K562 (cell line): ENCODE measurements around the gene MACROD2. TPM values are rescaled to one million over a fixed set of nuclear protein-coding genes. Genes with fewer than 3 reads are reported as not detected.

ENCODE experiments used
- ATAC-seq: fragments of 200-7000 bp; cut with Tn5 transposase; 3 replicates; pipeline ENCODE4 v1.9.1; 2020; ENCODE audit warnings: moderate library complexity
- BruUV-seq: library from RNA; stranded (reverse); fragments of 400-500 nt; replicated peaks from 2 replicates; lab custom pipeline; 2021; lab: Mats Ljungman, UMichigan
- CTCF ChIA-PET: fragments of 300-600 bp; formaldehyde crosslinking; extraction: SDS; loops from one replicate; lab custom pipeline; 2021; ENCODE audit warnings: low intra/inter-chr PET ratio; lab: Yijun Ruan, JAX
- POLR2A ChIA-PET: fragments of 300-600, 350-650 bp; sonication (Branson Sonifier 250); formaldehyde crosslinking; extraction: SDS; loops from one replicate; lab custom pipeline; 2021; ENCODE audit warnings: antibody characterized with exemption, inconsistent platforms; lab: Yijun Ruan, JAX
- DNase-seq, 4 experiments: peaks; one replicate each; pipeline versions ENCODE4 v3.0.0 to v3.0.0-alpha.2; 2011 to 2018; ENCODE audit warnings: low spot score in 3 of 4, mixed read lengths in 3 of 4; ENCODE audit errors: extremely low read depth in 1 of 4
- FAIRE-seq: peaks from 2 replicates; lab custom pipeline; 2011; peaks lifted over from hg19 to GRCh38; lab: Jason Lieb, UNC
- H2AFZ ChIP-seq: 2 replicates; pipeline ENCODE4 v1.6.0; 2011; ENCODE audit warnings: low read depth, low read length, control low read depth, inconsistent platforms
- H3K27ac ChIP-seq: fragments of 200-600 bp; 3 replicates; pipeline ENCODE4 v1.8.0; 2011; ENCODE audit warnings: low read depth, mild to moderate bottlenecking, control low read depth, inconsistent platforms, low read length, moderate library complexity, mixed read lengths; ENCODE audit errors: extremely low read depth
- H3K27me3 ChIP-seq, 2 experiments: fragments of 300-600 bp in 1 of 2; 2 replicates in 1 of 2; 3 replicates in 1 of 2; pipeline versions ENCODE4 v1.6.0 to v1.8.0; 2011; ENCODE audit warnings: inconsistent platforms in 2 of 2, low read length in 2 of 2, mild to moderate bottlenecking in 1 of 2, mixed read lengths in 1 of 2, moderate library complexity in 1 of 2; ENCODE audit not compliant: control insufficient read depth in 2 of 2, insufficient read depth in 2 of 2
- H3K36me3 ChIP-seq: fragments of 300-600 bp; 3 replicates; pipeline ENCODE4 v1.8.0; 2011; ENCODE audit warnings: mild to moderate bottlenecking, low read length, inconsistent platforms; ENCODE audit not compliant: control insufficient read depth, insufficient read depth
- H3K4me1 ChIP-seq, 2 experiments: fragments of 200-600 bp in 1 of 2; replicated peaks in 1 of 2; 2 replicates in 1 of 2; 3 replicates in 1 of 2; pipeline versions ENCODE4 v1.5.1 to v1.8.0; 2011; ENCODE audit warnings: inconsistent platforms in 2 of 2, low read length in 2 of 2, mild to moderate bottlenecking in 1 of 2, mixed read lengths in 1 of 2, moderate library complexity in 1 of 2; ENCODE audit not compliant: control insufficient read depth in 2 of 2, insufficient read depth in 2 of 2
- H3K4me2 ChIP-seq: 2 replicates; pipeline ENCODE4 v1.6.1; 2011; ENCODE audit warnings: low read length, control low read depth, inconsistent platforms, mixed read lengths; ENCODE audit not compliant: insufficient read depth
- H3K4me3 ChIP-seq: fragments of 200-600 bp; sonication (generic), shearing (Covaris generic); 2 replicates; pipeline ENCODE4 v1.5.1; 2016; ENCODE audit warnings: control low read depth, inconsistent platforms
- H3K79me2 ChIP-seq: fragments of 200-600 bp; 3 replicates; pipeline ENCODE4 v1.8.0; 2011; ENCODE audit warnings: low read length, inconsistent platforms; ENCODE audit not compliant: control insufficient read depth, insufficient read depth
- H3K9ac ChIP-seq, 2 experiments: 2 replicates each; pipeline versions ENCODE4 v1.6.0 to v1.6.1; 2011; ENCODE audit warnings: low read depth in 2 of 2, low read length in 2 of 2, control low read depth in 1 of 2, inconsistent platforms in 1 of 2, mild to moderate bottlenecking in 1 of 2, mixed read lengths in 1 of 2; ENCODE audit not compliant: insufficient read depth in 1 of 2
- H3K9me1 ChIP-seq: one replicate; pipeline ENCODE4 v1.6.0; 2011; ENCODE audit warnings: inconsistent platforms, mild to moderate bottlenecking, low read length, moderate library complexity; ENCODE audit not compliant: control insufficient read depth, insufficient read depth
- H3K9me3 ChIP-seq: replicated peaks from 2 replicates; pipeline ENCODE4 v1.5.1; 2011; ENCODE audit warnings: low read depth, low read length, inconsistent platforms; ENCODE audit not compliant: control insufficient read depth, insufficient read depth
- H4K20me1 ChIP-seq: replicated peaks from 2 replicates; pipeline ENCODE4 v1.6.1; 2011; ENCODE audit warnings: low read length, inconsistent platforms, mixed read lengths; ENCODE audit not compliant: control insufficient read depth, insufficient read depth
- BHLHE40 ChIP-seq: IDR thresholded peaks from 2 replicates; pipeline ENCODE4 v1.6.1; 2011; ENCODE audit warnings: low read length, improper control_type of control experiment
- BRD9 ChIP-seq: fragments of 450-650 bp; IDR thresholded peaks from 2 replicates; pipeline ENCODE4 v1.6.1; 2018; ENCODE audit warnings: low read depth; ENCODE audit not compliant: partially characterized antibody
- ESRRB ChIP-seq: fragments of 250-450 bp; sonication (Bioruptor Pico); IDR thresholded peaks from 2 replicates; pipeline ENCODE4 v1.5.0; 2020; ENCODE audit warnings: mild to moderate bottlenecking, moderate library complexity, borderline replicate concordance
- MED1 ChIP-seq: sonication (generic); formaldehyde crosslinking; IDR thresholded peaks from 2 replicates; pipeline ENCODE4 v1.8.1; 2023; ENCODE audit warnings: missing genetic modification reagents, borderline replicate concordance
- U2AF1 ChIP-seq: fragments of 200-400 bp; formaldehyde crosslinking; optimal IDR thresholded peaks from 2 replicates; pipeline ENCODE3; 2017; ENCODE audit warnings: mild to moderate bottlenecking, low read depth, low read length, moderate library complexity
- ZNF445 ChIP-seq: fragments of 250-450 bp; sonication (Bioruptor Pico); IDR thresholded peaks from 2 replicates; pipeline ENCODE4 v1.4.0; 2020; ENCODE audit warnings: low read depth, mild to moderate bottlenecking, moderate library complexity
- in situ Hi-C: fragments of 300-500 bp; cut with MboI; formaldehyde crosslinking; loops from 4 replicates; pipeline ENCODE4 v1.15.0; 2018; ENCODE audit warnings: inconsistent platforms, mixed read lengths
- intact Hi-C: fragments of 100-400 bp; cut with micrococcal nuclease; formaldehyde crosslinking; loops from 2 replicates; pipeline ENCODE4 v1.14.2; 2022
- polyA plus RNA-seq, 8 experiments: library from polyadenylated mRNA; depleted of rRNA in 4 of 8; stranded (reverse) in 5 of 8; unstranded in 3 of 8; fragments of >200 nt; fragmentation: Nextera tagmentation in 2 of 8; fragmentation: Illumina TruSeq in 1 of 8; extraction: Ambion mirVana in 2 of 8; extraction: Trizol in 1 of 8; gene quantifications; 2 replicates each; pipeline versions ENCODE4 v1.2.1 to v1.2.3, GENCODE V29; 2011 to 2014; ENCODE audit warnings: inconsistent platforms in 1 of 8, missing spikeins in 1 of 8
- total RNA-seq, 7 experiments: library from RNA; depleted of rRNA in 6 of 7; stranded (reverse); fragments of >200 nt in 6 of 7; fragmentation: Illumina TruSeq in 2 of 7; extraction: Trizol in 2 of 7; gene quantifications; 2 replicates each; pipeline versions ENCODE4 v1.2.1 to v1.2.3, GENCODE V29; 2011 to 2021; ENCODE audit warnings: low replicate concordance in 1 of 7
- TF ChIP-seq, protein P1 (sequence below): fragments of 250-450 bp; sonication (Bioruptor Pico); IDR thresholded peaks from 2 replicates; pipeline ENCODE4 v1.5.0; 2020; ENCODE audit warnings: mild to moderate bottlenecking
- TF ChIP-seq, protein P2 (sequence below): fragments of 450-650 bp; formaldehyde crosslinking; IDR thresholded peaks from 2 replicates; pipeline ENCODE4 v1.4.0; 2022; ENCODE audit warnings: missing genetic modification characterization
- TF ChIP-seq, protein P3 (sequence below): fragments of 450-650 bp; IDR thresholded peaks from one replicate; pipeline ENCODE4 v1.6.1; 2018; ENCODE audit warnings: mild to moderate bottlenecking, moderate library complexity; ENCODE audit not compliant: partially characterized antibody

MACROD2 gene
- total and polyA plus RNA-seq, 9 of the 15 experiments (the other 6 are each of a cell fraction or from before 2014, with no cell fraction given) = not detected

DNA sequence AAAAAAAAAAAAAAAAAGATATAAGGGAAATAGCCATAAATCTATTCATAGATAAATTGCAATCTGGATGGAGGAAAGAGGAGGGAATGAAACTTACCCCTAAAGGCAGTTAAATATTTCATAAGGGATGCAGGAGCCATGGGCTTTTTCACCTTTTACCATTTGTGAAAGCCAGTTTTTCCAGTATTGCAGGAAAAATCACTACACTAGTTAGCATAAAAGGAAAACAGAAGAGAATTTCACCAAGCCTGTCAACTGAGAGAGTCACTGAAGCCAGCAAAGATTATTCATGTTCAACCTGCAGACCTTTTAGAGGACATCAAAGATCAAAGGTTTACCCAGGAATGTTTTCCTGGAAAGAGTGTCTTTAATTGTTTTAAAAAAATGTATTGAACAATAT is 1608.2 kb downstream of the MACROD2 start:
- FAIRE-seq (no peak), DNase-seq (no peak), ATAC-seq (no peak)
- intact Hi-C loops (no loop called here), in situ Hi-C loops (no loop called here)
- Histone ChIP-seq H4K20me1 (no peaks in the 10 kb centered on the region), H3K4me3 (no peak overlapping the region), H3K4me2 (no peak overlapping the region), H3K36me3 (no peaks in the 10 kb centered on the region), H3K9ac (no peak overlapping the region), H3K9me3 (no peaks in the 10 kb centered on the region), H3K27me3 (no peaks in the 10 kb centered on the region), H3K79me2 (no peaks in the 10 kb centered on the region), H3K9me1 (no peaks in the 10 kb centered on the region), H2AFZ (no peak overlapping the region)
- POLR2A ChIA-PET = no interaction called here
- CTCF ChIA-PET = no interaction called here
- BruUV-seq = no TSS peak
- TF ChIP-seq, protein P1, sequence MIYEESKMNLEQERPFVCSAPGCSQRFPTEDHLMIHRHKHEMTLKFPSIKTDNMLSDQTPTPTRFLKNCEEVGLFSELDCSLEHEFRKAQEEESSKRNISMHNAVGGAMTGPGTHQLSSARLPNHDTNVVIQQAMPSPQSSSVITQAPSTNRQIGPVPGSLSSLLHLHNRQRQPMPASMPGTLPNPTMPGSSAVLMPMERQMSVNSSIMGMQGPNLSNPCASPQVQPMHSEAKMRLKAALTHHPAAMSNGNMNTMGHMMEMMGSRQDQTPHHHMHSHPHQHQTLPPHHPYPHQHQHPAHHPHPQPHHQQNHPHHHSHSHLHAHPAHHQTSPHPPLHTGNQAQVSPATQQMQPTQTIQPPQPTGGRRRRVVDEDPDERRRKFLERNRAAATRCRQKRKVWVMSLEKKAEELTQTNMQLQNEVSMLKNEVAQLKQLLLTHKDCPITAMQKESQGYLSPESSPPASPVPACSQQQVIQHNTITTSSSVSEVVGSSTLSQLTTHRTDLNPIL (CRISPR knock-in tag) = no peak
- no peak for TF ChIP-seq MED1 (CRISPR knock-in tag)
- TF ChIP-seq ZNF445 (CRISPR knock-in tag) = no peak
- no peak for TF ChIP-seq U2AF1
- TF ChIP-seq ESRRB (CRISPR knock-in tag) = no peak
- TF ChIP-seq, protein P2, sequence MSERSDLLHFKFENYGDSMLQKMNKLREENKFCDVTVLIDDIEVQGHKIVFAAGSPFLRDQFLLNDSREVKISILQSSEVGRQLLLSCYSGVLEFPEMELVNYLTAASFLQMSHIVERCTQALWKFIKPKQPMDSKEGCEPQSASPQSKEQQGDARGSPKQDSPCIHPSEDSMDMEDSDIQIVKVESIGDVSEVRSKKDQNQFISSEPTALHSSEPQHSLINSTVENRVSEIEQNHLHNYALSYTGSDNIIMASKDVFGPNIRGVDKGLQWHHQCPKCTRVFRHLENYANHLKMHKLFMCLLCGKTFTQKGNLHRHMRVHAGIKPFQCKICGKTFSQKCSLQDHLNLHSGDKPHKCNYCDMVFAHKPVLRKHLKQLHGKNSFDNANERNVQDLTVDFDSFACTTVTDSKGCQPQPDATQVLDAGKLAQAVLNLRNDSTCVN = no peak
- no peak for TF ChIP-seq BRD9
- TF ChIP-seq, protein P3, sequence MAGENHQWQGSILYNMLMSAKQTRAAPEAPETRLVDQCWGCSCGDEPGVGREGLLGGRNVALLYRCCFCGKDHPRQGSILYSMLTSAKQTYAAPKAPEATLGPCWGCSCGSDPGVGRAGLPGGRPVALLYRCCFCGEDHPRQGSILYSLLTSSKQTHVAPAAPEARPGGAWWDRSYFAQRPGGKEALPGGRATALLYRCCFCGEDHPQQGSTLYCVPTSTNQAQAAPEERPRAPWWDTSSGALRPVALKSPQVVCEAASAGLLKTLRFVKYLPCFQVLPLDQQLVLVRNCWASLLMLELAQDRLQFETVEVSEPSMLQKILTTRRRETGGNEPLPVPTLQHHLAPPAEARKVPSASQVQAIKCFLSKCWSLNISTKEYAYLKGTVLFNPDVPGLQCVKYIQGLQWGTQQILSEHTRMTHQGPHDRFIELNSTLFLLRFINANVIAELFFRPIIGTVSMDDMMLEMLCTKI = no peak
- no peak for TF ChIP-seq BHLHE40
- TF ChIP-seq, all 486 proteins: peak for 0
- Histone ChIP-seq H3K27ac (no peak overlapping the region), H3K4me1 (no peaks in the 10 kb centered on the region)
